SK-MEL-5 (cell line): ENCODE results near the gene RNF208. TPM values are rescaled to one million over a fixed set of nuclear protein-coding genes. Genes with fewer than 3 reads are reported as not detected.

Source experiments
- DNase-seq: peaks from one replicate; pipeline ENCODE4 v3.0.0-alpha.2; 2016; ENCODE audit warnings: low read depth, low spot score
- in situ Hi-C: cut with HindIII; loops from 2 replicates; pipeline ENCODE4 v1.10.0; 2016; ENCODE audit warnings: low sequenced_read_pairs, high pct_unique_total_duplicates, low pct_unique_long_range_greater_than_20kb
- total RNA-seq: library from RNA; depleted of rRNA; stranded (reverse); fragments of >200 nt; shearing (Covaris generic); gene quantifications from 2 replicates; pipeline ENCODE4 v1.2.3, GENCODE V29; 2014

The RNF208 gene
- total RNA-seq, 1 experiment from 2014 or later: not detected

GRCh38 chr9:137205126-137206069 lies 16.6 kb downstream of the RNF208 start, which contains the start of the genes NDOR1 and TMEM203:
TSS of gene NDOR1 (plus strand) at chr9:137205700. CDS start at chr9:137205778, 78 bp downstream.
TSS of gene TMEM203 (minus strand) at chr9:137205648. CDS start at chr9:137205414, 234 bp downstream.
- in situ Hi-C loops: no loop called here
- peak; percentile 83 for DNase-seq

DNA sequence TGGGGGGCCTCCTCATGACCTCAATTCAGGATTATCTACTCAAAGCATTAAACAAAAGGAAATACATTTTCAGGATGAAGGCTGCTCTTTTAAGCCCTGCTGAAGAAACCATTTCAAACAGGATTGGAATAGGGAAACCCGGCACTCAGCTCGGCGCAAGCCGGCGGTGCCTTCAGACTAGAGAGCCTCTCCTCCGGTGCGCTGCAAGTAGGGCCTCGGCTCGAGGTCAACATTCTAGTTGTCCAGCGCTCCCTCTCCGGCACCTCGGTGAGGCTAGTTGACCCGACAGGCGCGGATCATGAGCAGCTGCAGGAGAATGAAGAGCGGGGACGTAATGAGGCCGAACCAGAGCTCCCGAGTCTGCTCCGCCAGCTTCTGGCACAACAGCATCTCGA lies 17.3 kb downstream of the RNF208 start:
- in situ Hi-C loops: no loop called here

DNA sequence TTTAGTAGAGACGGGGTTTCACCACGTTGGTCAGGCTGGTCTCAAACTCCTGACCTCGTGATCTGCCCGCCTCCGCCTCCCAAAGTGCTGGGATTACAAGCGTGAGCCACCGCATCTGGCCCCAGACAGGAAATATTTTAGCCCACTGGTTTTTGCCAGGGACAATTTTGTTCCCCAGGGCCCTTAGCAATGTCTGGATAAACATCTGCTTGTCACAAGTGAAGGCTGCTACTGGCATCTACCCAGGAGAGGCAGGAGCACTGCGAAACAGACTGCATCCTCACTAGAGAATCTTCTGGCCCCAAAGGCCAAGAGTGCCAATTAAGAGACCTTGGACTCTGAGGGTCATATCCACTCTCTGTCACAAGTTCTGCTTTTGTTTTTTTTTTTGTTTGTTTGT lies 19.1 kb downstream of the RNF208 start:
- in situ Hi-C loops: no loop called here
- no peak for DNase-seq

More for the DNA sequence above, 17.3 kb downstream of the RNF208 start:
- DNase-seq: no peak

DNA sequence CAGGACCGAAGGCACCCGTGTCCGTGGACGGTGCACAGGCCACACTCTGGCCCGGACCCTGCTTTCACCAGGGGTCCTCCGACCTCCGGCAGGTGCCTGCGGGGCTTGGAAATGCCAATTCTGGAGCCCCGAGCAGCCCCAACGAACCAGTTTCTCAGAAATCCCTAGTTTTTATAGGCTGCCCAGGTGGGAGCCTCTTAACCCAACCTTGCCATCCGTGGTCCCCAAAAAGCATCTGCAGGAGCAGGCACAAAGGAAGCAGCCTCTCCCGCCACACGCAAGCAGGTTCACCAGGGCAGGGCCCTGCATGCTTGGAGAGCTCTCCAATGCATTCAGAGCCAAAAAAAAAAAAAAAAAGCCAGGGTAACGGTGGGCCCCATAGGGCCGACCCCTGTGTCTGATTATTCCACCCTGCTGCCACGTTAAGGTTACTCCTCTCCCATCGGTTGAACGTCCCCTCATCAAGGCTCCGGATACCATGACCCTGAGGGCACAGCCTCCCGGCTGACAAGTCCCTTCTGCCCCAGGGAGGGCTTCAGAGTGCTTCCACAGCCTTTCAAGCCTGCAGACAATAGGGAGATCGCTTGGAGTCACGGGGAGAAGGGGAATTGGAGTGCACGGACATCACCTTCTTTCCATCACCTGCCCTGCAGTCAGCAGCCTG lies 20.7 kb downstream of the RNF208 start:
- no peak for DNase-seq
- in situ Hi-C loops: no loop called here

- DNase-seq: peak; percentile 100
- in situ Hi-C loops: no loop called here
Observed at GRCh38 chr9:137200311-137201204, 21.5 kb downstream of the RNF208 start, which contains the start of gene TPRN. TSS of gene TPRN (minus strand) at chr9:137200741. CDS start at chr9:137200711, 30 bp downstream.

- in situ Hi-C loops: no loop called here
Observed at GRCh38 chr9:137199411-137200121, 22.5 kb downstream of the RNF208 start.

DNA sequence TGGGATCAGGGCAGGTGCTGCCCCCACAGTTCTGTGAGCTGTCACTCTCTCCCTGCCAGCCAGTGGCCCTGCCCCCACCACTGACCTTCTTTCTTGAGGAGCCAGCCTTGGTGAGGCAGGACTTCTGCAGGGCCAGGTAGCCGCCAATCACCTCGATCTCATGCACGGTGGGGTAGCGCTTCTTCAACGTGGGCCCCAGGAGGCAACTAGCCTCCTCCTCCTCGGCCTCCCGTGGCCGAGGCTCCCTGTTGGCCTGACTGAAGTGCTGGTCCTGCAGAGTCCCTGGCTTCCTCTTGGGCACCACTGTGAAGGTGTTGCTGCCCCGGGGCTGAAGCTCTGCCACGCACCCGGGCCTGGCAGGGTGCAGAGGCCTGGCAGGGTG lies 23.1 kb downstream of the RNF208 start:
- in situ Hi-C loops: no loop called here

More at GRCh38 chr9:137199411-137200121, 22.5 kb downstream of the RNF208 start:
- no peak for DNase-seq

GRCh38 chr9:137198051-137198901 lies 23.8 kb downstream of the RNF208 start:
- DNase-seq: no peak
- in situ Hi-C loops: no loop called here

More for the DNA sequence above, 23.1 kb downstream of the RNF208 start:
- DNase-seq: no peak

DNA sequence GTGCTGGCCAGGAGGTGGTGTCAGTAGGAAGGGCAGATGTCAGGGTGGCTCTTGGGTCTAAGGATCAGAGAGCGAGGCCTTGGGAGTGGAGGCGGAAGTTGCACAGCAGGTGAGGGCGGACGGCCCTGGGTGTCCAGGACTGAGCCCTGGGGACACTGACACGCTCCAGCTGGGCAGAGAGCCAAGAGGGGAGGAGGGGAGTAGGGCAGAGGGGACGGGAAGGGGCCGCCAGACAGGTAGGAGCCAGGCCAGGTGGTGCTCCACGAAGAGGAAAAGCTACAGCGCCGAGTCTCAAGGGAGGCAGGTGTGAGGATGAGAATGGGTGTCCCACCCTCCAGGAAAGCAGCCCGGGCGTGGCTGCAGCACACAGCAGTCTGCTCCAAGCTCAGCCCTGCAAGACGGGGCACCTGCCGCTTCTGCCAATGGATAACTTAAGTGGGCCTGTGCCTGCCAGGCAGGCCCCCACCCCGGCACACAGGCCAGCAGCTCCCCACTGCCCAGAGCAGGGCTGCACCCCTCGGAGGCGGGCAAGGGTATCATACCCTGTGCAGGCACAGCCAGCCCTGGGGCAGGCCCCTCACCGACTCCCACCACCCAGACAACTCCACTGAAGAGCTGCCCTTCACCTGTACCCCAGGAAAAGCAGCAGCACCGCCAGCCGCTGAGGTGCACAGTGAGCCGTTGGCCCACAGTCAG lies 26.4 kb downstream of the RNF208 start:
- in situ Hi-C loops: no loop called here

GRCh38 chr9:137194909-137195308 lies 27.1 kb downstream of the RNF208 start:
- in situ Hi-C loops: no loop called here
- no peak for DNase-seq

More for the DNA sequence above, 26.4 kb downstream of the RNF208 start:
- DNase-seq: no peak

- in situ Hi-C loops: no loop called here
- peak; percentile 27 for DNase-seq
Observed at GRCh38 chr9:137194388-137194787, 27.7 kb downstream of the RNF208 start.

- in situ Hi-C loops: no loop called here
- no peak for DNase-seq
Observed at GRCh38 chr9:137193771-137194170, 28.3 kb downstream of the RNF208 start.

- in situ Hi-C loops: no loop called here
- no peak for DNase-seq
Observed at GRCh38 chr9:137192859-137193258, 29.2 kb downstream of the RNF208 start.

DNA sequence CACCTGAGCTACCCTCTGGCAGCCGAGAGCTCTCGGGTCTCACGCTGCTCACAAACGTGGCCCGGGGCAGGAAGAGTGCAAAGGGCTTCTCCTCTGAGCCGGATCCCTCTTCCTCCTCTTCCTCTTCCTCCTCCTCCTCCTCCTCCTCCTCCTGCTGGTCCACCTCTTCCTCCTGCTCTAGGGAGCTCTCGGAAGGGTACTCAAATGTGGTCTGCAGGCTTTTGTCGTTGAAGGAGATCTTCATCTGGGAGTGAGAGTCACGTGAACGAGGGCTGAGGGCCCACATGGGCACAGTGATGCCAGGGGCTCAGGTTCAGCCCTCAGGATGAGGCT lies 29.6 kb downstream of the RNF208 start:
- in situ Hi-C loops: no loop called here
- DNase-seq: no peak

DNA sequence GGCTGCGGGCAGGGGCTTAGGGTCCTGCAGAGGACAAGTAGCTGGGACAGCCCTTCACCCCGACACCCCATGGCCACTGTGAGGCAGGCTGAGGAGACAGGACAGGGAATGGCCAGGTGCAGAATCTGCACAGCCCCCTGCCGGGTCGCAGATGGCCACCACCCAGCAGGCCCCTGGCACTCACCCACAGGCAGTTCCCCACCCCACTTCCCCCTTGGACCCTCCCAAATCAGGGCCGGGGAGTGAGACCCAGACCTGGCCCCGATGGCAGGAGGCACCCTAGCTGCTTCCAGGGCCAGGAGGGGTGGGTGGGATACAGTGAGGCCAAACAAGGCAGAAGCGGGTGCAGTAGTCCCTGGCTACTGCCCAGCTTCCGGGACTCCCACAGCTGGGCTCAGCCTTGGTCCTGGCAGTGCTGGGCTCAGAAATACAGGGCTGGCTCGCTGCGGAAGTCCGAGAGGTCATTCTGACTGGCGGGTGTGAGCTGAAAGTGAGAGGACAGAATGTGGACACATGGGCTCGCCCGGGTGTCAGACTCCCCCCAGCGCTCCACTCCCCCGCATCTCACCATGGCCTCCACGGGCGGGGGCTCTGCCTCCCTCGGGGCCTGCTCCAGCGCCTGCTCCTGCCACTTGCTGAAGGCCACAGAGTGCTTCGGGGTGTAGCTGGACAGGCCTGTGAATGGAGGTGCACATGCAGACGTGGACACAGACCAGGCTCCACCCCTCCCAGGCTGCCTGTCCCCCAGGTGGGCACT lies 30.2 kb downstream of the RNF208 start:
- no peak for DNase-seq
- in situ Hi-C loops: no loop called here
